Stomach (tissue), 9 donors: ENCODE results near the gene KRT8. TPM values are rescaled to one million over a fixed set of nuclear protein-coding genes. Genes with fewer than 3 reads are reported as not detected.
A peak's percentile ranks its signal among the peaks of the same experiment; 100 is the strongest.

Experiments
- DNase-seq, 2 donors: peaks; one replicate each; pipeline versions ENCODE4 v3.0.0 to v3.0.0-alpha.2; 2013 to 2019
- H3K27ac ChIP-seq, 5 donors: fragments of 200-600 bp in 4 of 5; sonication (generic) in 4 of 5; one replicate each; pipeline ENCODE4 v1.5.1; 2013 to 2019; ENCODE audit warnings: mild to moderate bottlenecking in 1 of 5, moderate library complexity in 1 of 5
- H3K27me3 ChIP-seq, 3 donors: fragments of 200-600 bp; sonication (generic); one replicate each; pipeline ENCODE4 v1.5.1; 2017 to 2019; ENCODE audit warnings: mixed run types in 1 of 3
- H3K36me3 ChIP-seq, 4 donors: fragments of 200-600 bp; sonication (generic); 1 replicate in 3 of 4; 2 replicates in 1 of 4; pipeline ENCODE4 v1.5.1; 2016 to 2019
- H3K4me1 ChIP-seq, 4 donors: fragments of 200-600 bp; sonication (generic); one replicate each; pipeline ENCODE4 v1.5.1; 2016 to 2019
- H3K4me3 ChIP-seq, 4 donors: fragments of 200-600 bp; sonication (generic) in 3 of 4; one replicate each; pipeline ENCODE4 v1.5.1; 2016 to 2019; ENCODE audit warnings: mild to moderate bottlenecking in 1 of 4
- H3K9me3 ChIP-seq, 4 donors: fragments of 200-600 bp; sonication (generic); one replicate each; pipeline ENCODE4 v1.5.1; 2016 to 2019
- EP300 ChIP-seq: sonication (generic); formaldehyde crosslinking; IDR thresholded peaks from one replicate; pipeline ENCODE4 v1.6.1; 2017; ENCODE audit warnings: antibody characterized with exemption
- POLR2A ChIP-seq, 4 donors: fragments of 450-650 bp; IDR thresholded peaks; one replicate each; pipeline ENCODE4 v1.6.1; 2016; ENCODE audit warnings: antibody characterized with exemption in 4 of 4, control low read depth in 2 of 4, mild to moderate bottlenecking in 1 of 4, moderate library complexity in 1 of 4
- POLR2AphosphoS5 ChIP-seq, 3 donors: sonication (generic); formaldehyde crosslinking; IDR thresholded peaks; one replicate each; pipeline ENCODE4 v1.6.1; 2016; ENCODE audit warnings: antibody characterized with exemption in 3 of 3
- WGBS, 5 donors: extraction: QIAGEN DNeasy Blood & Tissue Kit in 3 of 5; methylation state at CpG; one replicate each; pipeline versions ENCODE4 v1.1.5 to v1.1.7; 2013 to 2018; 5-methylcytosine and 5-hydroxymethylcytosine counted together
- intact Hi-C: fragments of 100-400 bp; cut with DNase I; formaldehyde crosslinking; loops from one replicate; pipeline ENCODE4 v1.15.1; 2023; ENCODE audit warnings: low total_unique reads
- polyA plus RNA-seq, 3 donors: library from polyadenylated mRNA; stranded (reverse); fragments of 200-250 nt; gene quantifications; one replicate each; pipeline ENCODE4 v1.2.3, GENCODE V29; 2013
- total RNA-seq, 5 donors: library from RNA; depleted of rRNA; stranded (reverse); fragments of >200 nt; gene quantifications; one replicate each; pipeline versions ENCODE4 v1.1.0 to v1.2.3, GENCODE V29; 2014 to 2016
- TF ChIP-seq, protein P1 (sequence below), 7 experiments: fragments of 450-650 bp in 4 of 7; fragments of 200-600 bp in 3 of 7; sonication (generic) in 3 of 7; IDR thresholded peaks; one replicate each; pipeline ENCODE4 v1.5.1; 2016 to 2019; ENCODE audit warnings: antibody characterized with exemption in 7 of 7, control low read depth in 2 of 7, mild to moderate bottlenecking in 1 of 7
- donor health status: healthy with polysubstance abuse.
- donor health status: Bipolar disorder and iron deficiency.
- donor health status: healthy.

KRT8 gene
- total and polyA plus RNA-seq, 8 donors = 71.2 to 1,740 (median 607) TPM

- TF ChIP-seq POLR2A (IDR thresholded peaks at IDR 0.05) (no peak), EP300 (no peak), POLR2AphosphoS5 (IDR thresholded peaks at IDR 0.05) (no peak)
- TF ChIP-seq, protein P1, sequence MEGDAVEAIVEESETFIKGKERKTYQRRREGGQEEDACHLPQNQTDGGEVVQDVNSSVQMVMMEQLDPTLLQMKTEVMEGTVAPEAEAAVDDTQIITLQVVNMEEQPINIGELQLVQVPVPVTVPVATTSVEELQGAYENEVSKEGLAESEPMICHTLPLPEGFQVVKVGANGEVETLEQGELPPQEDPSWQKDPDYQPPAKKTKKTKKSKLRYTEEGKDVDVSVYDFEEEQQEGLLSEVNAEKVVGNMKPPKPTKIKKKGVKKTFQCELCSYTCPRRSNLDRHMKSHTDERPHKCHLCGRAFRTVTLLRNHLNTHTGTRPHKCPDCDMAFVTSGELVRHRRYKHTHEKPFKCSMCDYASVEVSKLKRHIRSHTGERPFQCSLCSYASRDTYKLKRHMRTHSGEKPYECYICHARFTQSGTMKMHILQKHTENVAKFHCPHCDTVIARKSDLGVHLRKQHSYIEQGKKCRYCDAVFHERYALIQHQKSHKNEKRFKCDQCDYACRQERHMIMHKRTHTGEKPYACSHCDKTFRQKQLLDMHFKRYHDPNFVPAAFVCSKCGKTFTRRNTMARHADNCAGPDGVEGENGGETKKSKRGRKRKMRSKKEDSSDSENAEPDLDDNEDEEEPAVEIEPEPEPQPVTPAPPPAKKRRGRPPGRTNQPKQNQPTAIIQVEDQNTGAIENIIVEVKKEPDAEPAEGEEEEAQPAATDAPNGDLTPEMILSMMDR (IDR thresholded peaks at IDR 0.05) = no peak
- H3K9me3 ChIP-seq = no peaks in the 10 kb centered on the region
- WGBS, 5 donors = 69 to 85% (median 71%) methylated on average over 12 of the region's 12 CpGs
- DNase-seq = no peak
- H3K36me3 ChIP-seq = peaks cover 11 to 28% (median 23%) of the 10 kb centered on the region in 4 donors
- peaks cover 0 to 28% (median 7%) of the 10 kb centered on the region in 3 donors for H3K27me3 ChIP-seq
- no peak overlapping the region for H3K4me3 ChIP-seq
- peaks cover 19 to 62% (median 52%) of the 10 kb centered on the region in 4 donors for H3K4me1 ChIP-seq
- intact Hi-C loops = no loop called here
- H3K27ac ChIP-seq = peak overlapping the region; percentile 89 to 93 (median 92)
Observed at GRCh38 chr12:52947738-52948423, 43.0 kb upstream of the KRT8 start.

DNA sequence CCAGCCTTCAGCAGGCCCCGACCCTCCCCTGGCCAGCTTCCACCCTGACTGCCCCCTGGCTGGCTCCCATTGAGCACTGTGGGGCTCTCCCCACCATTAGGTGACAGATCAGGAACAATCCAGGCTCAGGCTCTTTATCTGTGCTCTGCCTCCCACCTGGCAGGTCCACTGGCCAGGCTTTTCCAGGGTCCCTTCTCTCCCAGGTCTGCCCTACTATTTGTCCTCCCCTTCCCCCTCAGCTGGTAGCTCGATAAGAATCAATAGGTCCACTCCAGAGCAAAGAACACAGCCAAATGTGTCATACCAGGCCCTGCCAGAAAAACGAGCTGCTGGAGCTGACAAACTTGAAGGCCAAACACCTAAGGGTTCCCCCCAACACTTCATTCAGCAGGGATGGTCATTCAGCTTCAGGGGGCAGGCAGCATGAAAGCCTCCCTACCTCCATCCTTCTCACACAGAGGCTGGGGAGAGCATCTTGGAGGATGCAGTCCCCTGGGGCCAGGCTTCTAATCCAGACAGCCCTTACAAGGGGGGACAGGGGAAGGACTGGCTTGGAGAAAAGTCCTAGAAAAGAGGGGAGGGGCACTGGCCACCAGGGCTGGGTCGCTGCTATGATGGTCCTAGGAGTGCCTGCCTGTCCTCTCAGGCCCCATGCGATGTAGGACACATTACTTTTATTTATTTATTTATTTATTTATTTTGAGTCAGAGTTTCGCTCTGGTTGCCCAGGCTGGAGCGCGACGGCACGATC lies 42.1 kb upstream of the KRT8 start:
- intact Hi-C loops = no loop called here
- Histone ChIP-seq H3K9me3 (no peaks in the 10 kb centered on the region), H3K36me3 (peaks cover 2 to 19% (median 15%) of the 10 kb centered on the region in 4 donors), H3K4me1 (peaks cover 19 to 70% (median 60%) of the 10 kb centered on the region in 4 donors), H3K27ac (peak overlapping the region; percentile 49 to 92 (median 72)), H3K4me3 (no peak overlapping the region), H3K27me3 (peaks cover 0 to 28% (median 7%) of the 10 kb centered on the region in 3 donors)
- WGBS, 5 donors = 55 to 68% (median 65%) methylated on average over 10 of the region's 10 CpGs
- peak in 1 of 2 donors; percentile 55 for DNase-seq
- TF ChIP-seq, protein P1 (IDR thresholded peaks at IDR 0.05) = no peak
- TF ChIP-seq POLR2AphosphoS5 (IDR thresholded peaks at IDR 0.05) (no peak), POLR2A (IDR thresholded peaks at IDR 0.05) (no peak), EP300 (no peak)

DNA sequence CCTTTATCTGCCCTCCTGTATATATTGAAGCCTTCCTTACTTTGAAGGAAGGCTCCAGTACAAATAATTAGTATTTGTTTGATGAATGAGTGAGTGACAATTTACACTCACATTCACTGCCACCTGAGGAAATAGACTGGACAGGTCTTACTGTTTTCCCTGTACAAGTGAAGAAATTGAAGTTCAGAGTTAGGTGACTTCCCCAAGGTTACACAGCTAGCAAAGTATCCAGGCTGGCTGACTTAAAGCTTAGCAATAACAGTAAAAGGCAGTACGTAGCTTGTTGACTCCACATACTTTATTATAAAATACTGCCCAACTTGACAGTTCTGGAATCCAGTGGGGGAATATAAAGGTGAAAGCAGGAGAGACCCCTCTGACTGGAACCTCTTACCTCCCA lies 41.5 kb upstream of the KRT8 start:
- 0 to 27% (median 14%) methylated on average over 1 of the region's 1 CpG for WGBS, 5 donors
- intact Hi-C loops = no loop called here
- DNase-seq = no peak
- Histone ChIP-seq H3K9me3 (no peaks in the 10 kb centered on the region), H3K4me1 (peaks cover 16 to 64% (median 59%) of the 10 kb centered on the region in 4 donors), H3K36me3 (peaks cover 0 to 13% (median 9%) of the 10 kb centered on the region in 4 donors), H3K4me3 (no peak overlapping the region), H3K27ac (peak overlapping the region; percentile 49 to 92 (median 72)), H3K27me3 (peaks cover 0 to 28% (median 7%) of the 10 kb centered on the region in 3 donors)
- TF ChIP-seq POLR2A (IDR thresholded peaks at IDR 0.05) (no peak), EP300 (no peak), POLR2AphosphoS5 (IDR thresholded peaks at IDR 0.05) (no peak)
- TF ChIP-seq, protein P1 (IDR thresholded peaks at IDR 0.05) = no peak

GRCh38 chr12:52945389-52946232 lies 40.7 kb upstream of the KRT8 start:
- Histone ChIP-seq H3K27ac (peak overlapping the region; percentile 33 to 92 (median 72)), H3K9me3 (no peaks in the 10 kb centered on the region), H3K36me3 (peaks cover 0 to 5% (median 2%) of the 10 kb centered on the region in 4 donors), H3K4me1 (peaks cover 16 to 57% (median 52%) of the 10 kb centered on the region in 4 donors), H3K4me3 (no peak overlapping the region), H3K27me3 (peaks cover 0 to 28% (median 7%) of the 10 kb centered on the region in 3 donors)
- peak in 1 of 3 donors; percentile 24 for TF ChIP-seq POLR2AphosphoS5 (IDR thresholded peaks at IDR 0.05)
- no peak for TF ChIP-seq EP300
- intact Hi-C loops = no loop called here
- 36 to 51% (median 40%) methylated on average over 13 of the region's 13 CpGs for WGBS, 5 donors
- peak; percentile 62 to 86 for DNase-seq
